ENCODE results near the gene TOMM40.
"Not testable (repeated sequence)": the region's sequence is repeated elsewhere in the genome, so short reads cannot be mapped to it uniquely, and the experiment has no call there.

Gene TOMM40

DNA sequence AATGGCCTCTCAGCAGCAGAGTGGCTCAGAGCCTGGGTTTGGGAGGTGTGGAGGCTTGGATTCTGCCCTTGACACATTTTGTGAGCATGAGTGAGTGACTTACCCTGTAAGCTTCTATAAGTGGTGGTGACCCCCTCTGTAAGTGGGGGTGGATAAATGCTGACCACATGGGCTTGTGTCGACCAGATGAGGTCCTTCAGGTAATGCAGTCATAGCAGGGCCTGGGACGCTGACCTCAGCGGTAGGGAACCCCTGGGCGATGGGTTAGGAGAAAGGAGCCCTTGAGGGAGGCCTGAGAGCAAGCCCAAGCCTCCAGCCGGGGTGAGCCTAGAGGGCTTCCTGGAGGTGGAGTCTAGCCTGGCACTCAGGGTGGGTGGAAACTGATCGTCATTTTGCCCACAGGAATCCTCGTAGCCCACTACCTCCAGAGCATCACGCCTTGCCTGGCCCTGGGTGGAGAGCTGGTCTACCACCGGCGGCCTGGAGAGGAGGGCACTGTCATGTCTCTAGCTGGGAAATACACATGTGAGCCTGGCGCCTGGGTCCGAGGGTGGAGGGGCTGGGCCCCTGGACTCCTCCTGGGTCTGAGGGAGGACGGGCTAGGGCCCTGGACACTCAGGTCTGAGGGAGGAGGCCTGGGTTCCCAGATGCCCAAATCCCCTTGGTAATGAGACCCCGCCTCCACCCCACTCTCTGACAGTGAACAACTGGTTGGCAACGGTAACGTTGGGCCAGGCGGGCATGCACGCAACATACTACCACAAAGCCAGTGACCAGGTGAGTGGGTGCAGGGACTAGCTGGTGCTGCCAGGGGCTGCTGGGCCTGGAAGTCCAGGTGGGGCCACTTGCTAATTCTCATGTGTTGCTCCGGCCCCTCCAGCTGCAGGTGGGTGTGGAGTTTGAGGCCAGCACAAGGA lies 9.5 kb downstream of the TOMM40 start:
- DNase-seq = no peak

DNA sequence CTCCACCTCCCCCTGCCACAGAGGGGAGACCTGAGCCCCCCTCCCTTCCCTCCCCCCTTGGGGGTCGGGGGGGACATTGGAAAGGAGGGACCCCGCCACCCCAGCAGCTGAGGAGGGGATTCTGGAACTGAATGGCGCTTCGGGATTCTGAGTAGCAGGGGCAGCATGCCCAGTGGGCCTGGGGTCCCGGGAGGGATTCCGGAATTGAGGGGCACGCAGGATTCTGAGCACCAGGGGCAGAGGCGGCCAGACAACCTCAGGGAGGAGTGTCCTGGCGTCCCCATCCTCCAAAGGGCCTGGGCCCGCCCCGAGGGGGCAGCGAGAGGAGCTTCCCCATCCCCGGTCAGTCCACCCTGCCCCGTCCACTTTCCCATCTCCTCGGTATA lies 12.2 kb downstream of the TOMM40 start:
- DNase-seq = no peak

DNA sequence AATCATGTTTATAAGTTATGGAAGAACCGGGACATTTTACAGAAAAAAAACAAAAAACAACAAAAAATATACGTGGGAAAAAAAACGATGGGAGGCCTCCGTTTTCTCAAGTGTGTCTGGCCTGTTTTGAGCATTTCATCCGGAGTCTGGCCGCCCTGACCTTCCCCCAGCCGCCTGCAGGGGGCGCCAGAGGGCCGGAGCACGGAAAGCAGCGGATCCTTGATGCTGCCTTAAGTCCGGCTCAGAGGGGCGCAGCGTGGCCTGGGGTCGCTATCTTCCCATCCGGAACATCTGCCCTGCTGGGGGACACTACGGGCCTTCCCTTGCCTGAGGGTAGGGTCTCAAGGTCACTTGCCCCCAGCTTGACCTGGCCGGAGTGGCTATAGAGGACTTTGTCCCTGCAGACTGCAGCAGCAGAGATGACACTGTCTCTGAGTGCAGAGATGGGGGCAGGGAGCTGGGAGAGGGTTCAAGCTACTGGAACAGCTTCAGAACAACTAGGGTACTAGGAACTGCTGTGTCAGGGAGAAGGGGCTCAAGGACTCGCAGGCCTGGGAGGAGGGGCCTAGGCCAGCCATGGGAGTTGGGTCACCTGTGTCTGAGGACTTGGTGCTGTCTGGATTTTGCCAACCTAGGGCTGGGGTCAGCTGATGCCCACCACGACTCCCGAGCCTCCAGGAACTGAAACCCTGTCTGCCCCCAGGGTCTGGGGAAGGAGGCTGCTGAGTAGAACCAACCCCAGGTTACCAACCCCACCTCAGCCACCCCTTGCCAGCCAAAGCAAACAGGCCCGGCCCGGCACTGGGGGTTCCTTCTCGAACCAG lies 12.8 kb downstream of the TOMM40 start:
- peak; percentile 91 for DNase-seq

DNA sequence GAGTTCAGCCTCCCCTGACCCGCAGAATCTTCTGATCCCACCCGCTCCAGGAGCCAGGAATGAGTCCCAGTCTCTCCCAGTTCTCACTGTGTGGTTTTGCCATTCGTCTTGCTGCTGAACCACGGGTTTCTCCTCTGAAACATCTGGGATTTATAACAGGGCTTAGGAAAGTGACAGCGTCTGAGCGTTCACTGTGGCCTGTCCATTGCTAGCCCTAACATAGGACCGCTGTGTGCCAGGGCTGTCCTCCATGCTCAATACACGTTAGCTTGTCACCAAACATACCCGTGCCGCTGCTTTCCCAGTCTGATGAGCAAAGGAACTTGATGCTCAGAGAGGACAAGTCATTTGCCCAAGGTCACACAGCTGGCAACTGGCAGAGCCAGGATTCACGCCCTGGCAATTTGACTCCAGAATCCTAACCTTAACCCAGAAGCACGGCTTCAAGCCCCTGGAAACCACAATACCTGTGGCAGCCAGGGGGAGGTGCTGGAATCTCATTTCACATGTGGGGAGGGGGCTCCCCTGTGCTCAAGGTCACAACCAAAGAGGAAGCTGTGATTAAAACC lies 13.5 kb downstream of the TOMM40 start:
- DNase-seq = peak; percentile 63

DNA sequence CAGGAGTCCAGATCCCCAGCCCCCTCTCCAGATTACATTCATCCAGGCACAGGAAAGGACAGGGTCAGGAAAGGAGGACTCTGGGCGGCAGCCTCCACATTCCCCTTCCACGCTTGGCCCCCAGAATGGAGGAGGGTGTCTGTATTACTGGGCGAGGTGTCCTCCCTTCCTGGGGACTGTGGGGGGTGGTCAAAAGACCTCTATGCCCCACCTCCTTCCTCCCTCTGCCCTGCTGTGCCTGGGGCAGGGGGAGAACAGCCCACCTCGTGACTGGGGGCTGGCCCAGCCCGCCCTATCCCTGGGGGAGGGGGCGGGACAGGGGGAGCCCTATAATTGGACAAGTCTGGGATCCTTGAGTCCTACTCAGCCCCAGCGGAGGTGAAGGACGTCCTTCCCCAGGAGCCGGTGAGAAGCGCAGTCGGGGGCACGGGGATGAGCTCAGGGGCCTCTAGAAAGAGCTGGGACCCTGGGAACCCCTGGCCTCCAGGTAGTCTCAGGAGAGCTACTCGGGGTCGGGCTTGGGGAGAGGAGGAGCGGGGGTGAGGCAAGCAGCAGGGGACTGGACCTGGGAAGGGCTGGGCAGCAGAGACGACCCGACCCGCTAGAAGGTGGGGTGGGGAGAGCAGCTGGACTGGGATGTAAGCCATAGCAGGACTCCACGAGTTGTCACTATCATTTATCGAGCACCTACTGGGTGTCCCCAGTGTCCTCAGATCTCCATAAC lies 14.5 kb downstream of the TOMM40 start, which contains the start of gene APOE:
APOE (plus strand) TSS at position 360 of the 724 bp plus-strand sequence. CDS start 829 bp downstream, outside the sequence.
- DNase-seq = peak; percentile 88

DNA sequence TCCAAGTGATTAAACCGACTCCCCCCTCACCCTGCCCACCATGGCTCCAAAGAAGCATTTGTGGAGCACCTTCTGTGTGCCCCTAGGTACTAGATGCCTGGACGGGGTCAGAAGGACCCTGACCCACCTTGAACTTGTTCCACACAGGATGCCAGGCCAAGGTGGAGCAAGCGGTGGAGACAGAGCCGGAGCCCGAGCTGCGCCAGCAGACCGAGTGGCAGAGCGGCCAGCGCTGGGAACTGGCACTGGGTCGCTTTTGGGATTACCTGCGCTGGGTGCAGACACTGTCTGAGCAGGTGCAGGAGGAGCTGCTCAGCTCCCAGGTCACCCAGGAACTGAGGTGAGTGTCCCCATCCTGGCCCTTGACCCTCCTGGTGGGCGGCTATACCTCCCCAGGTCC lies 16.6 kb downstream of the TOMM40 start:
- no peak for DNase-seq

DNA sequence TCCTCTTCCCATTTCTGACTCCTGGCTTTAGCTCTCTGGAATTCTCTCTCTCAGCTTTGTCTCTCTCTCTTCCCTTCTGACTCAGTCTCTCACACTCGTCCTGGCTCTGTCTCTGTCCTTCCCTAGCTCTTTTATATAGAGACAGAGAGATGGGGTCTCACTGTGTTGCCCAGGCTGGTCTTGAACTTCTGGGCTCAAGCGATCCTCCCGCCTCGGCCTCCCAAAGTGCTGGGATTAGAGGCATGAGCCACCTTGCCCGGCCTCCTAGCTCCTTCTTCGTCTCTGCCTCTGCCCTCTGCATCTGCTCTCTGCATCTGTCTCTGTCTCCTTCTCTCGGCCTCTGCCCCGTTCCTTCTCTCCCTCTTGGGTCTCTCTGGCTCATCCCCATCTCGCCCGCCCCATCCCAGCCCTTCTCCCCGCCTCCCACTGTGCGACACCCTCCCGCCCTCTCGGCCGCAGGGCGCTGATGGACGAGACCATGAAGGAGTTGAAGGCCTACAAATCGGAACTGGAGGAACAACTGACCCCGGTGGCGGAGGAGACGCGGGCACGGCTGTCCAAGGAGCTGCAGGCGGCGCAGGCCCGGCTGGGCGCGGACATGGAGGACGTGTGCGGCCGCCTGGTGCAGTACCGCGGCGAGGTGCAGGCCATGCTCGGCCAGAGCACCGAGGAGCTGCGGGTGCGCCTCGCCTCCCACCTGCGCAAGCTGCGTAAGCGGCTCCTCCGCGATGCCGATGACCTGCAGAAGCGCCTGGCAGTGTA lies 17.2 kb downstream of the TOMM40 start:
- no peak for DNase-seq

DNA sequence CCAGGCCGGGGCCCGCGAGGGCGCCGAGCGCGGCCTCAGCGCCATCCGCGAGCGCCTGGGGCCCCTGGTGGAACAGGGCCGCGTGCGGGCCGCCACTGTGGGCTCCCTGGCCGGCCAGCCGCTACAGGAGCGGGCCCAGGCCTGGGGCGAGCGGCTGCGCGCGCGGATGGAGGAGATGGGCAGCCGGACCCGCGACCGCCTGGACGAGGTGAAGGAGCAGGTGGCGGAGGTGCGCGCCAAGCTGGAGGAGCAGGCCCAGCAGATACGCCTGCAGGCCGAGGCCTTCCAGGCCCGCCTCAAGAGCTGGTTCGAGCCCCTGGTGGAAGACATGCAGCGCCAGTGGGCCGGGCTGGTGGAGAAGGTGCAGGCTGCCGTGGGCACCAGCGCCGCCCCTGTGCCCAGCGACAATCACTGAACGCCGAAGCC lies 17.8 kb downstream of the TOMM40 start:
- no peak for DNase-seq

DNA sequence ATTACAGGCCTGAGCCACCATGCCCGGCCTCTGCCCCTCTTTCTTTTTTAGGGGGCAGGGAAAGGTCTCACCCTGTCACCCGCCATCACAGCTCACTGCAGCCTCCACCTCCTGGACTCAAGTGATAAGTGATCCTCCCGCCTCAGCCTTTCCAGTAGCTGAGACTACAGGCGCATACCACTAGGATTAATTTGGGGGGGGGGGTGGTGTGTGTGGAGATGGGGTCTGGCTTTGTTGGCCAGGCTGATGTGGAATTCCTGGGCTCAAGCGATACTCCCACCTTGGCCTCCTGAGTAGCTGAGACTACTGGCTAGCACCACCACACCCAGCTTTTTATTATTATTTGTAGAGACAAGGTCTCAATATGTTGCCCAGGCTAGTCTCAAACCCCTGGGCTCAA lies 18.7 kb downstream of the TOMM40 start:
- DNase-seq = peak; percentile 91

DNA sequence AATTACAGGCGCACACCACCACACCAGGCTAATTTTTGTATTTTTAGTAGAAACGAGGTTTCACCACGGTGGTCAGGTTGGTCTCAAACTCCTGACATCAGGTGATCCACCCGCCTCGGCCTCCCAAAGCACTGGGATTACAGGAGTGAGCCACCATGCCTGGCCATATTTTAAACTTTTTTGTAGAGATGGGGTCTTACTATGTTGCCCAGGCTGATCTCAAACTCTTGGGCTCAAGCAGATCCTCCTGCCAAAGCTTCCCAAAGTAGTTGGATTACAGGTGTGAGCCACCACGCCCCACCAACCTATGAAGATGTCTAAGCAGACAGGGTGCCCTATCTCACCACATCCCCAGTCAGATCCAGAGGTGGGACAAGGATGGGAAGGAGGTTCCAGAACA lies 20.8 kb downstream of the TOMM40 start:
- DNase-seq = not testable (repeated sequence)

DNA sequence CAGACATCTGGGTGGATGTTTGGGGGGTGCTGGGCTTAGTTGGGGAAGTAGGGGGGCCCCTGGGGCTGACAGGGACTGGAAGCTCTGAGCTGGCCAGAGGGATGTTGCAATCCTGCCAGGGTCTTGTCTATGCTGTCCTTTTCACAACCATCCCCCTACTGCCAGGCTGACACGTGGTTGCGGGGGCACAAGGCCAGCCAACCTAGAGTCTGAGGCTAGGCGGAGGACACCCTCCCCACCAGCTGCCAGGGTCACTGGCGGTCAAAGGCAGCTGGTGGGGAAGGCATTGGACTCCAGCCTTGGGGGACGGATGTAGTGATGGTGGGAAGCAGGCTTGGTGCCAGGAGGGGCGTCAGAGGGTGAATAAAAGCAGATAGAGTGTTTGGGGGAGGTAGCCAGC lies 21.8 kb downstream of the TOMM40 start:
- DNase-seq = peak; percentile 61

DNA sequence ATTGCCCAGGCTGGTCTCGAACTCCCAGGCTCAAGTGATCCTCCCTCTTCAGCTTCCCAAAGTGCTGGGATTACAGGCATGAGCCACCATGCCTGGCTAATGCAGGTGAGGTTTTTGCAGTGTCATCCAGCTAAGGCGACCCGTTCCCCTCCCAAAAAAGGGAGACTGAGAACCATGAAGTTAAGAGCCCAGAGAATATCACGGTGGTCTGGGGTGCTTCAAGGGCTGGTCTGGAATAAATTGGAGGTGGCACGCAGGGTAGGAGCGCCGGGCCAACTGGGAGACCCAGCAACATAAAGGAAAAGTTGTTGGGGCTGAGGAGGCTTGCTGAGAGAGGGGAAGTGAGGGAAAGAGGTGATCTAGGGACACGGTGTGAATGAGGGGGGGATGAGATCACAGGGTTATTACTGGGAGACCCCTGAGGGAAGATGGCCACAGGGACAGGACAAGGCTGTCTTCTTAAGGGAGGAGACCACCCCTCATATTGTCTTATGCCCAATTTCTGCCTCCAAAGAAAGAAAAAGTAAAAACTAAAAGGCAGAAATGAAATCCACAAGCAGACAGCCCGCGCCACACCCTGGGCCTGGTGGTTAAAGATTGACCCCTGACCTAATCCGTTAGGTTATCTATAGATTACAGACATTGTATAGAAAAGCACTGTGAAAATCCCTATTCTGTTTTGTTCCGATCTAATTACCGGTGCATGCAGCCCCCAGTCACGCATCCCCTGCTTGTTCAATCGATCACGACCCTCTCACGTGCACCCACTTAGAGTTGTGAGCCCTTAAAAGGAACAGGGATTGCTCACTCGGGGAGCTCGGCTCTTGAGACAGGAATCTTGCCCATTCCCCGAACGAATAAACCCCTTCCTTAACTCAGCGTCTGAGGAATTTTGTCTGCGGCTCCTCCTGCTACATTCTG lies 22.7 kb downstream of the TOMM40 start:
- peak; percentile 93 for DNase-seq

DNA sequence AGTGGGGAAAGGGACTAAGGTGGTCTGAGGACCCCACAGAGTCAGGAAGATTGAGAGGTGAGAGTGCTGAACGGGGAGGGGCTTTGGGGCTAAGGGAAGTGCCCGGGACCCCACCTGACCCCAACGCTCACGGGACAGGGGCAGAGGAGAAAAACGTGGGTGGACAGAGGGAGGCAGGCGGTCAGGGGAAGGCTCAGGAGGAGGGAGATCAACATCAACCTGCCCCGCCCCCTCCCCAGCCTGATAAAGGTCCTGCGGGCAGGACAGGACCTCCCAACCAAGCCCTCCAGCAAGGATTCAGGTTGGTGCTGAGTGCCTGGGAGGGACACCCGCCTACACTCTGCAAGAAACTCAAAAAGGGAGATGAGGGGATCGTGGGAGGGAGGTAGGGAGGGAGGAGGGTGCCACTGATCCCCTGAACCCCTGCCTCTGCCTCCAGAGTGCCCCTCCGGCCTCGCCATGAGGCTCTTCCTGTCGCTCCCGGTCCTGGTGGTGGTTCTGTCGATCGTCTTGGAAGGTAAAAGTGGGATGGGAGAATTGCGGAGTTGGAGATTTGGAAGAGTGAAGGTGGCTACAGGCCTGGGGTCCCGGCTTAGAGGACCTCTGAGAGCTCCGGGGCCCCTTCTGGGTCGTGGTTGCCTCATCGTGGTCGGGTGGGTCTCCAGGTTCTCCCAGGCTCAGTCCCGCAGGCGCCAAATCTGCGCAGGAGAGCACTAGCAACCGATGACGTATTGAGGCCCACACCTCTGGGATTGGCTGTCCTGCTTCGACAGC lies 23.6 kb downstream of the TOMM40 start, which contains the start of gene APOC1:
APOC1 (plus strand) TSS at position 176 of the 774 bp plus-strand sequence; CDS start at position 460, 284 bp downstream.
- DNase-seq = peak; percentile 97

DNA sequence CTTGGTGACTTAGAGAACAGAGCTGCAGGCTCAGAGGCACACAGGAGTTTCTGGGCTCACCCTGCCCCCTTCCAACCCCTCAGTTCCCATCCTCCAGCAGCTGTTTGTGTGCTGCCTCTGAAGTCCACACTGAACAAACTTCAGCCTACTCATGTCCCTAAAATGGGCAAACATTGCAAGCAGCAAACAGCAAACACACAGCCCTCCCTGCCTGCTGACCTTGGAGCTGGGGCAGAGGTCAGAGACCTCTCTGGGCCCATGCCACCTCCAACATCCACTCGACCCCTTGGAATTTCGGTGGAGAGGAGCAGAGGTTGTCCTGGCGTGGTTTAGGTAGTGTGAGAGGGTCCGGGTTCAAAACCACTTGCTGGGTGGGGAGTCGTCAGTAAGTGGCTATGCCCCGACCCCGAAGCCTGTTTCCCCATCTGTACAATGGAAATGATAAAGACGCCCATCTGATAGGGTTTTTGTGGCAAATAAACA lies 33.2 kb downstream of the TOMM40 start:
- no peak for DNase-seq

DNA sequence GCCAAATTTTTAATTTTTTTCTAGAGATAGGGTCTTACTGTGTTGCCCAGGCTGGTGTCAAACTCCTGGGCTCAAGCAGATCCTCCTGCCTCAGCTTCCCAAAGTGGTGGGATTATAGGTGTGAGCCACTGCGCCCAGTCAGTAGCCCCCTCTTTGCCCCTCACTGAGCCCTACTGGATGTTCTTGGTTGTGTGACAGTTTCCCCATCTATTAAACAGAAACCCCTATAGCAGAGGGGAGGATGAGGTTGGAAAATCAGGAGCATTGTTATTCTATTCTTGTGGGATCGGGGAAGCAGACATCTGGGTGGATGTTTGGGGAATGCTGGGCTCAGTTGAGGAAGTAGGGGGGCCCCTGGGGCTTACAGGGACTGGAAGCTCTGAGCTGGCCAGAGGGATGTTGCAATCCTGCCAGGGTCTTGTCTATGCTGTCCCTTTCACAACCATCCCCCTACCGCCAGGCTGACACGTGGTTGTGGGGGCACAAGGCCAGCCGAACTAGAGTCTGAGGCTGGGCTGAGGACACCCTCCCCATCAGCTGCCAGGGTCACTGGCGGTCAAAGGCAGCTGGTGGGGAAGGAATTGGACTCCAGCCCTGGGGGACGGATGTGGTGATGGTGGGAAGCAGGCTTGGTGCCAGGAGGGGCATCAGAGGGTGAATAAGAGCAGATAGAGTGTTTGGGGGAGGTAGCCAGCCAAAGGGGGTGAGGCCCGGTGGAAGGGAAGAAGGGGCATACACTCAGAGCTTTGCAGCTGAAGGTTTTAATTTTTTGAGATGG lies 34.2 kb downstream of the TOMM40 start:
- DNase-seq = peak; percentile 55

DNA sequence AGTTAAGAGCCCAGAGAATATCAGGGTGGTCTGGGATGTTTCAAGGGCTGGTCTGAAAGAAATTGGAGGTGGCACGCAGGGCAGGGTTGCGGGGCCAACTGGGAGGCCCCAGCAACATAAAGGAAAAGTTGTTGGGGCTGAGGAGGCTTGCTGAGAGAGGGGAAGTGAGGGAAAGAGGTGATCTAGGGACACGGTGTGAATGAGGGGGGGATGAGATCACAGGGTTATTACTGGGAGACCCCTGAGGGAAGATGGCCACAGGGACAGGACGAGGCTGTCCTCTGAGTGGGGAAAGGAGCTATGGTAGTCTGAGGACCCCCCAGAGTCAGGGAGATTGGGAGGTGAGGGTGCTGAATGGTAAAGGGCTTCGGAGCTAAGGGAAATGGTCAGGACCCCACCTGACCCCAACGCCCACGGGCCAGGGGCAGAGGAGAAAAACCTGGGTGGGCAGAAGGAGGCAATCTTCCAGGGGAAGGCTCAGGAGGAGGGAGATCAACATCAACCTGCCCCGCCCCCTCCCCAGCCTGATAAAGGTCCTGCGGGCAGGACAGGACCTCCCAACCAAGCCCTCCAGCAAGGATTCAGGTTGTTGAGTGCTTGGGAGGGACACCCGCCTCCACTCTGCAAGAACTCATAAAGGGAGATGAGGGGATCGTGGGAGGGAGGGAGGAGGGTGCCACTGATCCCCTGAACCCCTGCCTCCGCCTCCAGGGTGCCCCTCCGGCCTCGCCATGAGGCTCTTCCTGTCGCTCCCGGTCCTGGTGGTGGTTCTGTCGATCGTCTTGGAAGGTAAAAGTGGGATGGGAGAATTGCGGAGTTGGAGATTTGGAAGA lies 35.4 kb downstream of the TOMM40 start:
- not testable (repeated sequence) for DNase-seq

DNA sequence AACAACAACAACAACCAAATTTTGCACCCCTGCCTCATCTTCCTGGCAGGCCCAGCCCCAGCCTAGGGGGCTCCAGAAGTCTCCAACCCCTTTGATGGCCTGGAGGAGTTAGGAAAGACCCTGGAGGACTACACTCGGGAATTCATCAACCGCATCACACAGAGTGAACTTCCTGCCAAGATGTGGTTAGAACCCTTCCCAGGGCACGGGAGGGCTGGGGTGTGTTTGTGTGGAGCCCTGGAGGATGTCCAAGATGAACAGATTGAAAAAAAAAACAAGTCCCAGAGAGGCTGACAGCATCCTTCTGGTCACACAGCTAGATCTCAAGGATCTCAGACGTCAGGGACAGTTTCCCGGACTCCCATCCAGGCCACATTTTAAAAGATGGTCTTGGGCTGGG lies 36.7 kb downstream of the TOMM40 start:
- DNase-seq = no peak

DNA sequence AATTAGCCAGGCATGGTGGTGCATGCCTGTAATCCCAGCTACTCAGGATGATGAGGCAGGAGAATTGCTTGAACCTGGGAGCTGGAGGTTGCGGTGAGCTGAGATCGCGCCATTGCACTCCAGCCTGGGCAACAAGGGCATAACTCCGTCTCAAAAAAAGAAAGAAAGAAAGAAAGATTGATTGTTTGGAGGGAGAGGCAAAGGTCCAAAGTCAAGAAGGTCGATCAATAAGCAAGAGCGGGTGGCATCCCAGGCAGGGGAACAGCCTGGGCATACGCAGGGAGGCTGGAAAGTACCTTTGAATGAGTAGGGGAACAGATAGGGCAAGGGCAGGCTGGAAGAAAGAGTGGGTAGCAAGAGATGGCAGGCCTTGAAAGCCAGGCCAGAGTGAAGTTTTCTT lies 39.0 kb downstream of the TOMM40 start:
- DNase-seq = no peak

Data from OCI-M1 (cell line).